Peyer's patch (tissue), 4 donors: ENCODE data around the gene NOL4L. TPM values are rescaled to one million over a fixed set of nuclear protein-coding genes. Genes with fewer than 3 reads are reported as not detected.

Source experiments
- DNase-seq, 3 donors: peaks; one replicate each; pipeline ENCODE4 v3.0.0-alpha.2; 2017 to 2019
- H3K27ac ChIP-seq, 4 donors: fragments of 200-600 bp; sonication (generic); one replicate each; pipeline ENCODE4 v1.5.1; 2016 to 2019
- H3K27me3 ChIP-seq, 2 donors: fragments of 200-600 bp; sonication (generic); one replicate each; pipeline ENCODE4 v1.5.1; 2019
- H3K36me3 ChIP-seq, 3 donors: fragments of 200-600 bp; sonication (generic); one replicate each; pipeline ENCODE4 v1.5.1; 2016 to 2019
- H3K4me1 ChIP-seq, 4 donors: fragments of 200-600 bp; sonication (generic); one replicate each; pipeline ENCODE4 v1.5.1; 2016 to 2019
- H3K4me3 ChIP-seq, 4 donors: fragments of 200-600 bp; sonication (generic); 1 replicate in 3 of 4; 2 replicates in 1 of 4; pipeline ENCODE4 v1.5.1; 2016 to 2019; ENCODE audit warnings: mild to moderate bottlenecking in 1 of 4
- H3K9me3 ChIP-seq, 4 donors: fragments of 200-600 bp; sonication (generic); one replicate each; pipeline ENCODE4 v1.5.1; 2016 to 2019; ENCODE audit warnings: mild to moderate bottlenecking in 1 of 4
- POLR2A ChIP-seq, 2 donors: fragments of 450-650 bp; IDR thresholded peaks; one replicate each; pipeline ENCODE4 v1.5.1; 2017; ENCODE audit warnings: antibody characterized with exemption in 2 of 2, mild to moderate bottlenecking in 2 of 2, moderate library complexity in 2 of 2
- total RNA-seq, 4 donors: library from RNA; depleted of rRNA; stranded (reverse); fragments of >200 nt; gene quantifications; one replicate each; pipeline ENCODE4 v1.1.0, GENCODE V29; 2016
- TF ChIP-seq, protein P1 (sequence below), 6 experiments: fragments of 450-650 bp in 4 of 6; fragments of 200-600 bp in 2 of 6; sonication (generic) in 1 of 6; IDR thresholded peaks; one replicate each; pipeline ENCODE4 v1.5.1; 2017 to 2019; ENCODE audit warnings: antibody characterized with exemption in 6 of 6, mild to moderate bottlenecking in 3 of 6, moderate library complexity in 1 of 6

NOL4L gene
- total RNA-seq, 4 donors from 2014 or later, result 44.6 to 134 (median 109) TPM

GRCh38 chr20:32536851-32537656, 48.1 kb downstream of the NOL4L start:
- no peaks in the 10 kb centered on the region for H3K27me3 ChIP-seq
- DNase-seq, result peak; percentile 86 to 92 (median 90)
- peak overlapping the region; percentile 41 to 68 (median 62) for H3K4me3 ChIP-seq
- H3K27ac ChIP-seq, result peak overlapping the region; percentile 70 to 89 (median 85)
- TF ChIP-seq, protein P1, sequence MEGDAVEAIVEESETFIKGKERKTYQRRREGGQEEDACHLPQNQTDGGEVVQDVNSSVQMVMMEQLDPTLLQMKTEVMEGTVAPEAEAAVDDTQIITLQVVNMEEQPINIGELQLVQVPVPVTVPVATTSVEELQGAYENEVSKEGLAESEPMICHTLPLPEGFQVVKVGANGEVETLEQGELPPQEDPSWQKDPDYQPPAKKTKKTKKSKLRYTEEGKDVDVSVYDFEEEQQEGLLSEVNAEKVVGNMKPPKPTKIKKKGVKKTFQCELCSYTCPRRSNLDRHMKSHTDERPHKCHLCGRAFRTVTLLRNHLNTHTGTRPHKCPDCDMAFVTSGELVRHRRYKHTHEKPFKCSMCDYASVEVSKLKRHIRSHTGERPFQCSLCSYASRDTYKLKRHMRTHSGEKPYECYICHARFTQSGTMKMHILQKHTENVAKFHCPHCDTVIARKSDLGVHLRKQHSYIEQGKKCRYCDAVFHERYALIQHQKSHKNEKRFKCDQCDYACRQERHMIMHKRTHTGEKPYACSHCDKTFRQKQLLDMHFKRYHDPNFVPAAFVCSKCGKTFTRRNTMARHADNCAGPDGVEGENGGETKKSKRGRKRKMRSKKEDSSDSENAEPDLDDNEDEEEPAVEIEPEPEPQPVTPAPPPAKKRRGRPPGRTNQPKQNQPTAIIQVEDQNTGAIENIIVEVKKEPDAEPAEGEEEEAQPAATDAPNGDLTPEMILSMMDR (IDR thresholded peaks at IDR 0.05), result no peak
- TF ChIP-seq POLR2A (IDR thresholded peaks at IDR 0.05), result no peak
- H3K9me3 ChIP-seq, result no peaks in the 10 kb centered on the region
- H3K4me1 ChIP-seq, result peaks cover 5 to 50% (median 29%) of the 10 kb centered on the region in 4 donors
- H3K36me3 ChIP-seq, result no peaks in the 10 kb centered on the region

- Histone ChIP-seq H3K27ac (peak overlapping the region; percentile 70 to 89 (median 85)), H3K27me3 (no peaks in the 10 kb centered on the region), H3K36me3 (no peaks in the 10 kb centered on the region), H3K4me1 (peaks cover 5 to 50% (median 29%) of the 10 kb centered on the region in 4 donors), H3K9me3 (no peaks in the 10 kb centered on the region), H3K4me3 (peak overlapping the region; percentile 41 to 68 (median 62))
- DNase-seq, result peak; percentile 80 to 91 (median 86)
- no peak for TF ChIP-seq POLR2A (IDR thresholded peaks at IDR 0.05)
- TF ChIP-seq, protein P1 (IDR thresholded peaks at IDR 0.05), result no peak
Observed at GRCh38 chr20:32535953-32536823, 48.9 kb downstream of the NOL4L start.

GRCh38 chr20:32535316-32535952, 49.7 kb downstream of the NOL4L start:
- no peak for TF ChIP-seq POLR2A (IDR thresholded peaks at IDR 0.05)
- TF ChIP-seq, protein P1 (IDR thresholded peaks at IDR 0.05), result no peak
- Histone ChIP-seq H3K27ac (peak overlapping the region; percentile 70 to 89 (median 85)), H3K4me1 (peaks cover 5 to 48% (median 28%) of the 10 kb centered on the region in 4 donors), H3K9me3 (no peaks in the 10 kb centered on the region), H3K4me3 (peak overlapping the region; percentile 41 to 68 (median 62)), H3K36me3 (no peaks in the 10 kb centered on the region), H3K27me3 (no peaks in the 10 kb centered on the region)
- DNase-seq, result peak in 1 of 3 donors; percentile 35

DNA sequence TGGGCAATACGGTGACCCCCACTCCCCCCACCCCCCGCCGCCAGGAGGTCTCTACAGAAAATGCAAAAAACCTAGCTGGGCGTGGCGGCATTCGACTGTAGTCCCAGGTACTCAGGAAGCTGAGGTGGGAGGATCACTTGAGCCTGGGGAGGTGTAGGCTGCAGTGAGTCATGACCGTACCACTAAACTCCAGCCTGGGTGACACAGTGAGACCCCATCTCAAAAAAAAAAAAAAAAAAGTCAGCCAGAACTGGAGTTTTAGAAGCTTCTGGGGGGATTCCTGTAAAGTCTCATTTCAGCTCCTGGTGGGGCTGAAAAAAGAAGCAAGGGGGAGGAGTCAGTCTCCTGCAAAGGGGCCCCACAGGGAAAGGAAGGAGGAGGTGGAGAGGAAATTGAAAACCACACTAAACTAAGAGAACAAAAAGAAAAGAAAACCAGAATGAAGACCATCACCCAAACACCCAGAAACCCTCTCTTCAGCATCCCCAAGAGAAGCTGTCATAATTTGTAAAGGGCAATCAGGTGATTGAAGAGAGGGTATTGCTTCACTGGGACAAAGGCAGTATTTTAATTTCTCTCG, 50.4 kb downstream of the NOL4L start:
- H3K27ac ChIP-seq, result peak overlapping the region in 3 of 4 donors; percentile 39 to 87 (median 83)
- no peaks in the 10 kb centered on the region for H3K9me3 ChIP-seq
- no peak overlapping the region for H3K4me3 ChIP-seq
- H3K4me1 ChIP-seq, result peaks cover 5 to 41% (median 24%) of the 10 kb centered on the region in 4 donors
- H3K36me3 ChIP-seq, result no peaks in the 10 kb centered on the region
- no peaks in the 10 kb centered on the region for H3K27me3 ChIP-seq
- peak in 2 of 3 donors; percentile 69 to 73 for DNase-seq
- TF ChIP-seq, protein P1 (IDR thresholded peaks at IDR 0.05), result no peak
- TF ChIP-seq POLR2A (IDR thresholded peaks at IDR 0.05), result no peak

- DNase-seq, result no peak
- Histone ChIP-seq H3K36me3 (no peaks in the 10 kb centered on the region), H3K9me3 (no peaks in the 10 kb centered on the region), H3K4me1 (peaks cover 4 to 33% (median 16%) of the 10 kb centered on the region in 4 donors), H3K4me3 (no peak overlapping the region), H3K27me3 (no peaks in the 10 kb centered on the region), H3K27ac (peak overlapping the region in 1 of 4 donors; percentile 18)
- no peak for TF ChIP-seq POLR2A (IDR thresholded peaks at IDR 0.05)
- TF ChIP-seq, protein P1 (IDR thresholded peaks at IDR 0.05), result no peak
Observed at GRCh38 chr20:32533732-32534131, 51.4 kb downstream of the NOL4L start.
